ENCODE measurements around the gene DPP6.
"Not testable (repeated sequence)": the region's sequence is repeated elsewhere in the genome, so short reads cannot be mapped to it uniquely, and the experiment has no call there.

DPP6 gene

GRCh38 chr7:154929006-154929726, 877.0 kb downstream of the DPP6 start:
- no peak for DNase-seq (ENCODE audit: low spot score)

GRCh38 chr7:154931906-154932305, 879.7 kb downstream of the DPP6 start:
- DNase-seq (ENCODE audit: low spot score): no peak

- not testable (repeated sequence) for DNase-seq (ENCODE audit: low spot score)
These were observed 882.3 kb downstream of the DPP6 start for GRCh38 chr7:154934353-154934952.

- DNase-seq (ENCODE audit: low spot score): no peak
These were observed 885.6 kb downstream of the DPP6 start for GRCh38 chr7:154937837-154938236.

DNA sequence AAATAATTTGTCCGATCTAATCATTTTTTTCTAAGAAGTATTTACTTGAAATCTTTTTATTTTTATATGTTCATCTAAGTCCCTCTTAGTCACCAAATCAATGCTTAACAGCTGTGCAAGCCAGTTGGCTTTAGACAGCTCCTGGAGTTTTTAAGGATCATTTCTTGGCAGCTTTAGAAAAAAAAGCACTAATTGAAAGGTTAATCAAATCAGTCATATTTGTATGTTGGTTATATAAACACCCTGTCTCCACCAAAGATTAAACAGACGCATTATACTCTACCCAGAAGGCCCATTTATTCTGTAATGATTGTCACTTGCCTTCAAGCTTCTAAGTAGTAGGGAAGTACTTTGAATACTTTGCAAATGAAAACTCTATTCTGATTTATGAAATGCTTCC, 890.5 kb downstream of the DPP6 start:
- no peak for DNase-seq (ENCODE audit: low spot score)
